OCI-LY1 (cell line): ENCODE results near the gene PTGIS.

ENCODE experiments used
- H2AFZ ChIP-seq: fragments of 200-600 bp; sonication (generic), shearing (Covaris generic); 2 replicates; pipeline ENCODE4 v1.6.0; 2014; ENCODE audit warnings: antibody characterized with exemption, mild to moderate bottlenecking, low read length
- H3F3A ChIP-seq: fragments of 200-600 bp; sonication (generic), shearing (Covaris generic); 2 replicates; pipeline ENCODE4 v1.6.0; 2014; ENCODE audit warnings: mild to moderate bottlenecking, antibody characterized with exemption, low read length, moderate library complexity; ENCODE audit not compliant: insufficient read depth
- H3K27ac ChIP-seq: fragments of 200-600 bp; sonication (generic); 2 replicates; pipeline ENCODE4 v1.5.1; 2014; ENCODE audit warnings: low read length, mixed run types, mild to moderate bottlenecking, low read depth; ENCODE audit not compliant: poor library complexity, severe bottlenecking
- H3K27me3 ChIP-seq: fragments of 200-600 bp; sonication (generic); 2 replicates; pipeline ENCODE4 v1.6.0; 2014; ENCODE audit warnings: antibody characterized with exemption, mild to moderate bottlenecking, low read length, moderate library complexity; ENCODE audit not compliant: insufficient read depth
- H3K36me3 ChIP-seq: fragments of 200-600 bp; sonication (generic); 2 replicates; pipeline ENCODE4 v1.6.1; 2014; ENCODE audit warnings: mild to moderate bottlenecking, antibody characterized with exemption, low read length, moderate library complexity, mixed read lengths; ENCODE audit not compliant: insufficient read depth
- H3K4me1 ChIP-seq: fragments of 200-600 bp; sonication (generic); 2 replicates; pipeline ENCODE4 v1.5.1; 2014; ENCODE audit warnings: mild to moderate bottlenecking, low read length, moderate library complexity; ENCODE audit not compliant: insufficient read depth, severe bottlenecking
- H3K4me2 ChIP-seq: fragments of 200-600 bp; sonication (generic), shearing (Covaris generic); 2 replicates; pipeline ENCODE4 v1.6.1; 2014; ENCODE audit warnings: low read length
- H3K4me3 ChIP-seq: fragments of 200-600 bp; sonication (generic); 2 replicates; pipeline ENCODE4 v1.5.1; 2014; ENCODE audit warnings: low read length, low read depth, mild to moderate bottlenecking, mixed read lengths; ENCODE audit not compliant: poor library complexity, severe bottlenecking
- H3K79me2 ChIP-seq: fragments of 200-600 bp; shearing (Covaris generic); 2 replicates; pipeline ENCODE4 v1.6.1; 2016; ENCODE audit warnings: mixed run types, low read length, mixed read lengths; ENCODE audit not compliant: insufficient read depth
- H3K9ac ChIP-seq: fragments of 200-600 bp; sonication (generic), shearing (Covaris generic); 2 replicates; pipeline ENCODE4 v1.6.1; 2014; ENCODE audit warnings: mild to moderate bottlenecking, low read length, mixed read lengths
- H3K9me2 ChIP-seq: fragments of 200-600 bp; sonication (generic), shearing (Covaris generic); 2 replicates; pipeline ENCODE4 v1.6.1; 2014; ENCODE audit warnings: low read depth, mild to moderate bottlenecking, low read length, mixed read lengths
- H3K9me3 ChIP-seq: fragments of 200-600 bp; shearing (Covaris generic); 2 replicates; pipeline ENCODE4 v1.6.1; 2014; ENCODE audit warnings: low read length, mixed read lengths
- H4K20me1 ChIP-seq: fragments of 200-600 bp; sonication (generic), shearing (Covaris generic); 2 replicates; pipeline ENCODE4 v1.6.0; 2016; ENCODE audit warnings: mild to moderate bottlenecking, low read length; ENCODE audit not compliant: insufficient read depth
- EZH2 ChIP-seq: fragments of 200-600 bp; sonication (generic), shearing (Covaris generic); IDR thresholded peaks from 2 replicates; pipeline ENCODE4 v1.8.0; 2017; ENCODE audit warnings: borderline replicate concordance, mixed run types, mild to moderate bottlenecking, antibody characterized with exemption, low read length, moderate library complexity, mixed read lengths
- TF ChIP-seq, protein P1 (sequence below): fragments of 200-600 bp; sonication (generic), shearing (Covaris generic); IDR thresholded peaks from 2 replicates; pipeline ENCODE4 v1.5.1; 2017; ENCODE audit warnings: mild to moderate bottlenecking, antibody characterized with exemption, low read length, moderate library complexity, mixed read lengths

PTGIS gene

GRCh38 chr20:49582413-49583334 is 14.7 kb upstream of the PTGIS start:
- H3K27me3 ChIP-seq, result peaks cover 11% of the 10 kb centered on the region; the same call in 1 of the 2 replicates
- no peaks in the 10 kb centered on the region for H4K20me1 ChIP-seq
- H3K4me1 ChIP-seq, result no peaks in the 10 kb centered on the region
- H3K36me3 ChIP-seq, result no peaks in the 10 kb centered on the region; the same call in 1 of the 2 replicates
- H3K9ac ChIP-seq, result no peak overlapping the region
- no peaks in the 10 kb centered on the region for H3K9me2 ChIP-seq
- H2AFZ ChIP-seq, result no peak overlapping the region
- H3K9me3 ChIP-seq, result 0 out of 2 replicates have a peak, but pooled peaks cover 3% of the 10 kb centered on the region
- TF ChIP-seq, protein P1, sequence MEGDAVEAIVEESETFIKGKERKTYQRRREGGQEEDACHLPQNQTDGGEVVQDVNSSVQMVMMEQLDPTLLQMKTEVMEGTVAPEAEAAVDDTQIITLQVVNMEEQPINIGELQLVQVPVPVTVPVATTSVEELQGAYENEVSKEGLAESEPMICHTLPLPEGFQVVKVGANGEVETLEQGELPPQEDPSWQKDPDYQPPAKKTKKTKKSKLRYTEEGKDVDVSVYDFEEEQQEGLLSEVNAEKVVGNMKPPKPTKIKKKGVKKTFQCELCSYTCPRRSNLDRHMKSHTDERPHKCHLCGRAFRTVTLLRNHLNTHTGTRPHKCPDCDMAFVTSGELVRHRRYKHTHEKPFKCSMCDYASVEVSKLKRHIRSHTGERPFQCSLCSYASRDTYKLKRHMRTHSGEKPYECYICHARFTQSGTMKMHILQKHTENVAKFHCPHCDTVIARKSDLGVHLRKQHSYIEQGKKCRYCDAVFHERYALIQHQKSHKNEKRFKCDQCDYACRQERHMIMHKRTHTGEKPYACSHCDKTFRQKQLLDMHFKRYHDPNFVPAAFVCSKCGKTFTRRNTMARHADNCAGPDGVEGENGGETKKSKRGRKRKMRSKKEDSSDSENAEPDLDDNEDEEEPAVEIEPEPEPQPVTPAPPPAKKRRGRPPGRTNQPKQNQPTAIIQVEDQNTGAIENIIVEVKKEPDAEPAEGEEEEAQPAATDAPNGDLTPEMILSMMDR, result no peak
- TF ChIP-seq EZH2, result no peak
- H3K4me3 ChIP-seq, result no peak overlapping the region
- H3K4me2 ChIP-seq, result no peak overlapping the region
- H3K27ac ChIP-seq, result no peak overlapping the region
- no peaks in the 10 kb centered on the region for H3F3A ChIP-seq
- no peaks in the 10 kb centered on the region for H3K79me2 ChIP-seq

DNA sequence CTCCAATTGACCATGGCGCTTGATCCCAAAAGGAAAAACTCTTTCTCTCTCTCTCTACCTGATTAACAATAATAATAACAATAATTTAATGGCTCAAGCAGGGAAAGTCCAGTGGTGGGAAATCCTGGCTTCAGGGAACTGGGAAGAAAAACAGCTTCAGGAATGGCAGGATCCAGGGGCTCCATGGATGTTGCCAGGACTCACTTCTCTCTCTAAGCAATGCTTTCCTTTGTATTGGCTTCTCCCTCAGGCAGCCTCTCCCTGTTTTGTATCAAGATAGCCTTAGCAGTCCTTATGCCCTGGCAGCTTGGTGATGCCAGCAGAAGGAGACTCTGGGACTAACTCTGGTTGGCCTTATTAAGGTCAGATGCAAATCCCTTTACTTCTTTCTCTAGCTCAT is 13.5 kb upstream of the PTGIS start:
- Histone ChIP-seq H3K27me3 (peaks cover 11% of the 10 kb centered on the region; the same call in 1 of the 2 replicates), H3F3A (no peaks in the 10 kb centered on the region), H3K27ac (no peak overlapping the region), H3K9ac (no peak overlapping the region), H4K20me1 (no peaks in the 10 kb centered on the region), H3K9me3 (0 out of 2 replicates have a peak, but pooled peaks cover 3% of the 10 kb centered on the region), H3K36me3 (no peaks in the 10 kb centered on the region; the same call in 1 of the 2 replicates), H3K79me2 (no peaks in the 10 kb centered on the region), H3K9me2 (no peaks in the 10 kb centered on the region), H2AFZ (no peak overlapping the region), H3K4me3 (no peak overlapping the region), H3K4me2 (no peak overlapping the region), H3K4me1 (no peaks in the 10 kb centered on the region)
- TF ChIP-seq, protein P1, result no peak
- TF ChIP-seq EZH2, result no peak

GRCh38 chr20:49580813-49581174 is 12.9 kb upstream of the PTGIS start:
- H3K9me3 ChIP-seq, result 0 out of 2 replicates have a peak, but pooled peaks cover 3% of the 10 kb centered on the region
- no peak overlapping the region for H3K4me2 ChIP-seq
- no peak for TF ChIP-seq EZH2
- TF ChIP-seq, protein P1, result no peak
- peaks cover 11% of the 10 kb centered on the region; the same call in 1 of the 2 replicates for H3K27me3 ChIP-seq
- H3K36me3 ChIP-seq, result no peaks in the 10 kb centered on the region; the same call in 1 of the 2 replicates
- H2AFZ ChIP-seq, result no peak overlapping the region
- no peak overlapping the region for H3K4me3 ChIP-seq
- H3K9me2 ChIP-seq, result no peaks in the 10 kb centered on the region
- H3K4me1 ChIP-seq, result no peaks in the 10 kb centered on the region
- no peaks in the 10 kb centered on the region for H3K79me2 ChIP-seq
- no peak overlapping the region for H3K27ac ChIP-seq
- H3F3A ChIP-seq, result no peaks in the 10 kb centered on the region
- no peak overlapping the region for H3K9ac ChIP-seq
- no peaks in the 10 kb centered on the region for H4K20me1 ChIP-seq
